H9 (cell line): ENCODE data around the gene NPHP4. TPM values are rescaled to one million over a fixed set of nuclear protein-coding genes. Genes with fewer than 3 reads are reported as not detected.

Experiments
- DNase-seq: peaks from one replicate; pipeline ENCODE4 v3.0.0-alpha.2; 2017
- H2AFZ ChIP-seq: one replicate; pipeline ENCODE4 v1.6.1; 2013; ENCODE audit warnings: mild to moderate bottlenecking, low read length, control low read depth, moderate library complexity
- H2AK5ac ChIP-seq: 2 replicates; pipeline ENCODE4 v1.6.1; 2013; ENCODE audit warnings: low read length, control low read depth, mixed read lengths; ENCODE audit not compliant: insufficient read length
- H2BK120ac ChIP-seq: one replicate; pipeline ENCODE4 v1.6.1; 2013; ENCODE audit warnings: low read depth, mild to moderate bottlenecking, low read length, control low read depth, inconsistent platforms; ENCODE audit not compliant: poor library complexity, severe bottlenecking
- H2BK12ac ChIP-seq: 2 replicates; pipeline ENCODE4 v1.6.1; 2013; ENCODE audit warnings: low read length, control low read depth, mixed read lengths, low read depth; ENCODE audit not compliant: insufficient read length
- H2BK15ac ChIP-seq: 2 replicates; pipeline ENCODE4 v1.6.1; 2013; ENCODE audit warnings: low read depth, low read length, control low read depth
- H2BK20ac ChIP-seq: one replicate; pipeline ENCODE4 v1.6.1; 2013; ENCODE audit warnings: low read depth, mild to moderate bottlenecking, low read length, control low read depth, inconsistent platforms; ENCODE audit not compliant: poor library complexity, severe bottlenecking
- H2BK5ac ChIP-seq: 2 replicates; pipeline ENCODE4 v1.6.1; 2013; ENCODE audit warnings: low read length, control low read depth, mixed read lengths; ENCODE audit not compliant: insufficient read length
- H3K14ac ChIP-seq: 2 replicates; pipeline ENCODE4 v1.6.1; 2013; ENCODE audit warnings: low read length, control low read depth; ENCODE audit not compliant: insufficient read depth
- H3K18ac ChIP-seq: 2 replicates; pipeline ENCODE4 v1.6.1; 2013; ENCODE audit warnings: low read depth, mild to moderate bottlenecking, mixed read lengths, low read length, control low read depth; ENCODE audit not compliant: insufficient read length
- H3K23ac ChIP-seq: 2 replicates; pipeline ENCODE4 v1.6.1; 2013; ENCODE audit warnings: low read length, control low read depth, mixed read lengths, low read depth; ENCODE audit not compliant: insufficient read length
- H3K23me2 ChIP-seq: 2 replicates; pipeline ENCODE4 v1.6.1; 2013; ENCODE audit warnings: low read depth, mild to moderate bottlenecking, mixed read lengths, low read length, control low read depth; ENCODE audit not compliant: insufficient read length, poor library complexity, severe bottlenecking
- H3K27ac ChIP-seq: 2 replicates; pipeline ENCODE4 v1.5.1; 2013; ENCODE audit warnings: low read length, control low read depth, mixed read lengths, low read depth; ENCODE audit not compliant: insufficient read length
- H3K27me3 ChIP-seq: 2 replicates; pipeline ENCODE4 v1.6.1; 2013; ENCODE audit warnings: low read length, control low read depth, inconsistent platforms; ENCODE audit not compliant: insufficient read depth
- H3K4ac ChIP-seq: 2 replicates; pipeline ENCODE4 v1.6.1; 2013; ENCODE audit warnings: low read depth, mild to moderate bottlenecking, control low read depth, inconsistent platforms, low read length, moderate library complexity
- H3K4me1 ChIP-seq: 2 replicates; pipeline ENCODE4 v1.6.1; 2013; ENCODE audit warnings: low read length, control low read depth, inconsistent platforms; ENCODE audit not compliant: insufficient read depth
- H3K4me2 ChIP-seq: 2 replicates; pipeline ENCODE4 v1.6.1; 2013; ENCODE audit warnings: low read length, control low read depth, mixed read lengths; ENCODE audit not compliant: insufficient read length, insufficient read depth
- H3K56ac ChIP-seq: 2 replicates; pipeline ENCODE4 v1.6.1; 2013; ENCODE audit warnings: low read depth, mild to moderate bottlenecking, mixed read lengths, low read length, control low read depth; ENCODE audit not compliant: insufficient read length
- H3K79me1 ChIP-seq: 2 replicates; pipeline ENCODE4 v1.6.1; 2013; ENCODE audit warnings: low read depth, mild to moderate bottlenecking, moderate library complexity, low read length, control low read depth, inconsistent platforms; ENCODE audit not compliant: insufficient read depth, poor library complexity, severe bottlenecking
- H3K79me2 ChIP-seq: 2 replicates; pipeline ENCODE4 v1.6.1; 2013; ENCODE audit warnings: low read length, control low read depth, inconsistent platforms; ENCODE audit not compliant: insufficient read depth
- H3K9ac ChIP-seq: 2 replicates; pipeline ENCODE4 v1.6.1; 2013; ENCODE audit warnings: low read length, control low read depth, mixed read lengths; ENCODE audit not compliant: insufficient read length; ENCODE audit errors: extremely low read depth
- H3K9me3 ChIP-seq: one replicate; pipeline ENCODE4 v1.6.1; 2013; ENCODE audit warnings: low read depth, low read length, inconsistent platforms; ENCODE audit not compliant: control insufficient read depth
- H3T11ph ChIP-seq: one replicate; pipeline ENCODE4 v1.6.1; 2013; ENCODE audit warnings: mild to moderate bottlenecking, low read length, control low read depth, inconsistent platforms
- H4K20me1 ChIP-seq: one replicate; pipeline ENCODE4 v1.6.1; 2013; ENCODE audit not compliant: control insufficient read depth, insufficient read length, insufficient read depth
- H4K5ac ChIP-seq: 2 replicates; pipeline ENCODE4 v1.6.1; 2013; ENCODE audit warnings: low read depth, mild to moderate bottlenecking, mixed read lengths, low read length, control low read depth; ENCODE audit not compliant: insufficient read length
- H4K8ac ChIP-seq: replicated peaks from 2 replicates; pipeline ENCODE4 v1.6.1; 2013; ENCODE audit warnings: low read length, control low read depth, mixed read lengths, low read depth; ENCODE audit not compliant: insufficient read length
- H4K91ac ChIP-seq: 2 replicates; pipeline ENCODE4 v1.6.1; 2013; ENCODE audit warnings: low read depth, mild to moderate bottlenecking, moderate library complexity, mixed read lengths, low read length, control low read depth; ENCODE audit not compliant: insufficient read length
- H3K27ac Mint-ChIP-seq, 3 experiments: 2 replicates in 2 of 3; 3 replicates in 1 of 3; pipeline ENCODE4 v1.8.0; 2020 to 2021; ENCODE audit warnings: mixed read lengths in 3 of 3, mild to moderate bottlenecking in 1 of 3, moderate library complexity in 1 of 3
- H3K27me3 Mint-ChIP-seq: 2 replicates; pipeline ENCODE4 v1.8.0; 2021; ENCODE audit warnings: low read depth, mild to moderate bottlenecking, moderate library complexity, mixed read lengths
- H3K36me3 Mint-ChIP-seq, 3 experiments: 2 replicates in 2 of 3; 3 replicates in 1 of 3; pipeline ENCODE4 v1.8.0; 2020 to 2021; ENCODE audit warnings: low read depth in 3 of 3, mixed read lengths in 3 of 3; ENCODE audit not compliant: insufficient read depth in 1 of 3
- H3K4me1 Mint-ChIP-seq, 2 experiments: 2 replicates each; pipeline ENCODE4 v1.8.0; 2020; ENCODE audit warnings: mixed read lengths in 2 of 2
- H3K4me3 Mint-ChIP-seq, 2 experiments: 2 replicates in 1 of 2; 3 replicates in 1 of 2; pipeline ENCODE4 v1.8.0; 2020 to 2021; ENCODE audit warnings: mild to moderate bottlenecking in 2 of 2, mixed read lengths in 2 of 2, moderate library complexity in 1 of 2
- H3K9me3 Mint-ChIP-seq, 2 experiments: 2 replicates in 1 of 2; 3 replicates in 1 of 2; pipeline ENCODE4 v1.8.0; 2020; ENCODE audit warnings: mild to moderate bottlenecking in 2 of 2, mixed read lengths in 2 of 2, moderate library complexity in 1 of 2
- WGBS: extraction: QIAGEN DNeasy Blood & Tissue Kit; methylation state at CpG from one replicate; pipeline ENCODE4 v1.1.7; 2013; ENCODE audit warnings: missing lambda C conversion rate, low lambda C conversion rate, mixed read lengths; ENCODE audit not compliant: insufficient read length; ENCODE audit errors: extremely low coverage; 5-methylcytosine and 5-hydroxymethylcytosine counted together
- total RNA-seq: library from RNA; stranded (reverse); gene quantifications from 2 replicates; pipeline ENCODE4 v1.2.1, GENCODE V29; 2021
- TF ChIP-seq, protein P1 (sequence below): fragments of 200-600 bp; sonication (generic); conservative IDR thresholded peaks from 3 replicates; pipeline ENCODE4 v1.8.0; 2021; ENCODE audit warnings: antibody characterized with exemption, mild to moderate bottlenecking

NPHP4 gene
- total RNA-seq, 1 experiment from 2014 or later, result 17.6 TPM

DNA sequence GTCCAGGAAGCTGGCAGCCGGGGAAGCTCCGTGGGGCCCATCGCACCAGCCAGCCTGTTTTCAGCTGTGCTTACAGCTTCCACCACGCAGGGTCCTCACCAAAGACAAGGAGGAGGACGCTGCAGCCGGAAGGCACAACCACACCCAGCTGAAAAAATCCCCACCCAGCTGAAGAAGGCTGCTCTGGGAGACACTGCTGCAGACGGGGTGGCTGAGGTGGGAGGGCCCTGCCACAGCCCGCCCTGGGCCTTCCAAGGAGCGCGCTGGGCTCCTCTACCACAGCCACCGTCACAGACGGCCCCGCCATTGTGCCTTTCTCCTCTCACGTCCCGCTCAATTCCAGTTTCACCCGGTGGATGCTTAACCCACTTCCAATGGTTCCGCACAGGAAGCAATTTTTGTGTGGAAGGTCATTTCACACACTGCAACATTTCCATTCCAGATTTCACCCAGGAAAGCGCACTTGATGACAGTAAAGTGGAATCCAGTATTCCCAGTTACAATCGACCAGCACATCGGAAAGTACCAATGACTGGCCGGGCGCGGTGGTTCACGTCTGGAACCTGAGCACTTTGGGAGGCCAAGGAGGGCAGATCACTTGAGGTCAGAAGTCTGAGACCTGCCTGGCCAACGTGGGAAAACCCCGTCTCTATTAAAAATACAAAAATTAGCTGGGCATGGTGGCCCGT is 47.9 kb downstream of the NPHP4 start:
- Histone ChIP-seq H3K27me3 (no peaks in the 10 kb centered on the region), H3K56ac (no peak overlapping the region), H3K4me2 (no peak overlapping the region), H4K8ac (no peak overlapping the region), H3K4me1 (no peaks in the 10 kb centered on the region), H3K79me2 (no peaks in the 10 kb centered on the region), H2BK5ac (no peak overlapping the region), H2AFZ (no peak overlapping the region), H3K27ac (no peak overlapping the region), H2BK12ac (no peak overlapping the region), H3K4ac (no peak overlapping the region), H3K9me3 (no peaks in the 10 kb centered on the region), H4K20me1 (no peaks in the 10 kb centered on the region), H4K91ac (no peak overlapping the region), H3K79me1 (no peaks in the 10 kb centered on the region), H2AK5ac (no peak overlapping the region), H2BK15ac (no peak overlapping the region), H3K23me2 (no peaks in the 10 kb centered on the region), H3K14ac (no peak overlapping the region; the same call in 1 of the 2 replicates), H3T11ph (no peak overlapping the region), H2BK20ac (no peak overlapping the region), H3K9ac (no peak overlapping the region), H3K18ac (no peak overlapping the region), H3K23ac (no peak overlapping the region), H4K5ac (no peak overlapping the region), H2BK120ac (no peak overlapping the region)
- H3K36me3 Mint-ChIP-seq, result peaks cover 6 to 23% (median 22%) of the 10 kb centered on the region in 3 experiments; a peak in 6 of 7 replicates
- DNase-seq, result peak; percentile 18
- no peaks in the 10 kb centered on the region for H3K27me3 Mint-ChIP-seq
- peak overlapping the region in 2 of 3 experiments; percentile 18 to 68; a peak in 1 of 7 replicates for H3K27ac Mint-ChIP-seq
- TF ChIP-seq, protein P1, sequence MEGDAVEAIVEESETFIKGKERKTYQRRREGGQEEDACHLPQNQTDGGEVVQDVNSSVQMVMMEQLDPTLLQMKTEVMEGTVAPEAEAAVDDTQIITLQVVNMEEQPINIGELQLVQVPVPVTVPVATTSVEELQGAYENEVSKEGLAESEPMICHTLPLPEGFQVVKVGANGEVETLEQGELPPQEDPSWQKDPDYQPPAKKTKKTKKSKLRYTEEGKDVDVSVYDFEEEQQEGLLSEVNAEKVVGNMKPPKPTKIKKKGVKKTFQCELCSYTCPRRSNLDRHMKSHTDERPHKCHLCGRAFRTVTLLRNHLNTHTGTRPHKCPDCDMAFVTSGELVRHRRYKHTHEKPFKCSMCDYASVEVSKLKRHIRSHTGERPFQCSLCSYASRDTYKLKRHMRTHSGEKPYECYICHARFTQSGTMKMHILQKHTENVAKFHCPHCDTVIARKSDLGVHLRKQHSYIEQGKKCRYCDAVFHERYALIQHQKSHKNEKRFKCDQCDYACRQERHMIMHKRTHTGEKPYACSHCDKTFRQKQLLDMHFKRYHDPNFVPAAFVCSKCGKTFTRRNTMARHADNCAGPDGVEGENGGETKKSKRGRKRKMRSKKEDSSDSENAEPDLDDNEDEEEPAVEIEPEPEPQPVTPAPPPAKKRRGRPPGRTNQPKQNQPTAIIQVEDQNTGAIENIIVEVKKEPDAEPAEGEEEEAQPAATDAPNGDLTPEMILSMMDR, result no peak
- H3K9me3 Mint-ChIP-seq, result no peaks in the 10 kb centered on the region
- H3K4me1 Mint-ChIP-seq, result peaks cover 3 to 5% of the 10 kb centered on the region in 2 experiments; a peak in 2 of 4 replicates
- no CpG with 5 or more reads among the region's 27 CpGs for WGBS
- H3K4me3 Mint-ChIP-seq, result no peak overlapping the region
